Measurements from ENCODE around the gene MINAR2.

The MINAR2 gene

DNA sequence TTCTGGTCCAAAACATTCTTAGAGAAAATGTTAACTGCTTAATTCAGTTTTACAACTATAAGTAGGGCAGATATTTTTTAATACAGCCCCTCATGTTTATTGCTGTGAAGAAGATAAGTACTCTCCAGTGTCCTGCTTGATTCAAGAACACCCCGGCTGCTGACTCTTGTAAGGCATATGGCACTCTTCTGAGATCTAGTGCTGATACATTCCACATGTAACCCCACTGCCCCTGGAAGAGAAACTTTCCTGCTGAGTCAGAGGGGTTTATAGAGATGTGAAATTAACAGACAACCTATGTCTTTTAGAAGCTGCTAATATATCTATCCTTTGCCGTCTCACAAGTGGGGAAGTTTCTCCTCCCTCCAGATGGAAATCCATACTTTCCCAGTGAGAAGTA lies 1.0 kb upstream of the MINAR2 start:
- Histone ChIP-seq H3K9me3 (replicated peaks; ENCODE audit: low read length) (no peaks in the 10 kb centered on the region), H3K4me3 (ENCODE audit: low read length) (no peak overlapping the region)

DNA sequence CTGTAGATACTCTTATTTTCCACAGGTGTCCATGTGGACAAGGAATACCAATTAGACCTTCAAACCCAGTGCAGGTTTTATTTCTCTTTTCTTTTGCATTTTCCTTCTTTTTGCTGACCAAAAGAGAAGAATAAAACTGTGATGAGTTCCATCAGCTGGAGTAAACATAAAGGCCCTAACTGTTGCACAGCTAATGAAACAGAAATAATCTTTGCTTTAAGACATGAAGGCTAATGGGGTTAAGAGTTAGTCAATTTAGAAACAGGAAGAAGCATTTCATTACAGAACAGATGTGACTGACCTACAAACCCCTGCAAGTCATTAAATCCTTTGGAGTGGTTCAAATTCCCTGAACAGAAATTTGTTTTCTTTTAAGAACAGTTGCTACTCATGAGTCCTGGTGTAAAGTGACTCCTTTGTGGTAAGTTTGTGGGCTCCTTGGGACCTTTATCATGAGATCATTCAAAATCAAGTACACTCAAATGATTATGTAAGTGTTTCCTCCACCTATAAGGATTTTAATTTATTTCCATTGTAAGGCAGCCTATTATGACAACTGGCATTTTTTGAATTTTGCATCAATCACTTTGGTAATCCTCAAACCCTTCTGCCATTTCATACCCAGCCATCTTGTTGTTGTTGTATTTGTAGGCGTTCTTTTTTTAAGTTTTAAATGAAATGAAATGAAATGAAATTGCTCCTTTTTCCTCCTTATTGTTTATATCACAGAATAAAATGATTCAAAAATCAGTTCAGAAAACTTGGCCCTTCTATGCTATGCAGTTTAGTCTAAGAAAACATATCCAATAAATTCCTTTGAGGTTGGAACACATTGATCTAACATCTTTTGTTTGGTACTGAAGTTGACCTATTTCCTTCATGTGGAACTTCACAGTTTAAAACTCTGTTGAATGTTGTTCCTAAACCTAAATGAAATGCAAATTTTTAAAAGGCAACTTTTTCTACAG lies 1.3 kb downstream of the MINAR2 start:
- Histone ChIP-seq H3K36me3 (ENCODE audit: insufficient read depth, low read length) (no peaks in the 10 kb centered on the region), H3K4me1 (ENCODE audit: control insufficient read depth, insufficient read depth, low read length) (peaks cover 3% of the 10 kb centered on the region), H3K27me3 (ENCODE audit: control insufficient read depth, insufficient read depth, low read length) (no peaks in the 10 kb centered on the region), H3K9ac (ENCODE audit: low read depth, low read length) (no peak overlapping the region), H3K9me3 (replicated peaks; ENCODE audit: low read length) (no peaks in the 10 kb centered on the region), H3K4me3 (ENCODE audit: low read length) (no peak overlapping the region), H3K4me2 (ENCODE audit: low read length) (no peak overlapping the region)

More for the DNA sequence above, 1.0 kb upstream of the MINAR2 start:
- H3K36me3 ChIP-seq (ENCODE audit: insufficient read depth, low read length), result no peaks in the 10 kb centered on the region
- no peaks in the 10 kb centered on the region for H3K27me3 ChIP-seq (ENCODE audit: control insufficient read depth, insufficient read depth, low read length)
- H3K9ac ChIP-seq (ENCODE audit: low read depth, low read length), result no peak overlapping the region
- no peak overlapping the region for H3K4me2 ChIP-seq (ENCODE audit: low read length)
- H3K4me1 ChIP-seq (ENCODE audit: control insufficient read depth, insufficient read depth, low read length), result peaks cover 3% of the 10 kb centered on the region

DNA sequence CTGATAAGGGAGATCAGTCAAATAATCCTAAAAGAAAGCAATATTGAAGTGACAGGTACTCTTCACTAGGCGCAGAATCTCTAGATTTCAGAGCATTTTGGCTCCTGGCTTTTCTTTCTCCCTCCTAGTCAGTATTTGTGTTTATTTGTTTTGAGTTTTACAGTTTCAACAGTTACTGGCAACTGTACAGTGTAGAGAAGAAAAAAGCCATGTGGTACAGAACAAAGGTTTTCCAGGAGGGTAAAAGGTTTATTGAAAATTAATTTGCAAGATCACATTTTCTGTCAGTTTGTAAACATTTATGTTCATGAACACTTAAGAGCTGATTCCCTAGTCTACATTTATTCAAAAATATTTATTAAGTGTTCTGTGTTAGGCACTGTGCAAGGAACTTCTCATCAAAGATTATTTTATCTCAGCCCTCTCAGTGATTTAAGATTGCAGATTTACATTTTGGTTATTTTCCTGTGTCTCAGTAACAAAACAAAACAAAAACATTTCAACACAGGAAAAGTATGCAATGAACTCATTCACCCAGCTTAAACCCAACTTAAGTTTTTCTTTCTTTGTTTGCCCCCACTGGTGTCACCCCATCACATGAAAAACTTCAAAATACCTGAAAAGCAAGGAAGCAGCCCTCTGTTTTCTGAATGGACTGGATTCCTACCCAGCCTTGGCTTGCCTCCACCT lies 12.9 kb downstream of the MINAR2 start:
- Histone ChIP-seq H3K9me3 (replicated peaks; ENCODE audit: low read length) (no peaks in the 10 kb centered on the region), H3K4me1 (ENCODE audit: control insufficient read depth, insufficient read depth, low read length) (no peaks in the 10 kb centered on the region), H3K4me2 (ENCODE audit: low read length) (no peak overlapping the region), H3K27me3 (ENCODE audit: control insufficient read depth, insufficient read depth, low read length) (no peaks in the 10 kb centered on the region), H3K4me3 (ENCODE audit: low read length) (no peak overlapping the region), H3K9ac (ENCODE audit: low read depth, low read length) (no peak overlapping the region), H3K36me3 (ENCODE audit: insufficient read depth, low read length) (no peaks in the 10 kb centered on the region)

DNA sequence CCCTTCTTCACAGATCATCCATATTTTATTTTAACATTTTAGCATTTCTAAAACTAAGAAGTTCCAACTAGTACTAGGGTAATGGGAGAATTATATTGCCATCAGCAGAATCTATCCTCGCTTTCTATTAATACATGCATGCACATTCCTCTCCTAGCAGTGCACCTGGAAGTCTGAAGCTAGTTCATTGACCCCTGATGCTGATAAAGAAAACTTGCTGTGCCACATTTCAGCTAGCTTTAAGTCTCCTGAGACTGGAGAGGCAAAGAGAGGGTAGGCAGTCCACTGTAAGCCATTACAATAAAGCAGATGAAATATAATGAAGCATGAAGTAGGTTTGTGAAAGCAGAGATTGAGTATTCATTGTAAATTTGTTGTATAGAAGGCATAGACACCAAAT lies 15.8 kb downstream of the MINAR2 start:
- H3K27me3 ChIP-seq (ENCODE audit: control insufficient read depth, insufficient read depth, low read length), result no peaks in the 10 kb centered on the region
- no peak overlapping the region for H3K9ac ChIP-seq (ENCODE audit: low read depth, low read length)
- H3K4me1 ChIP-seq (ENCODE audit: control insufficient read depth, insufficient read depth, low read length), result no peaks in the 10 kb centered on the region
- no peaks in the 10 kb centered on the region for H3K36me3 ChIP-seq (ENCODE audit: insufficient read depth, low read length)
- H3K4me3 ChIP-seq (ENCODE audit: low read length), result no peak overlapping the region
- no peak overlapping the region for H3K4me2 ChIP-seq (ENCODE audit: low read length)
- no peaks in the 10 kb centered on the region for H3K9me3 ChIP-seq (replicated peaks; ENCODE audit: low read length)

DNA sequence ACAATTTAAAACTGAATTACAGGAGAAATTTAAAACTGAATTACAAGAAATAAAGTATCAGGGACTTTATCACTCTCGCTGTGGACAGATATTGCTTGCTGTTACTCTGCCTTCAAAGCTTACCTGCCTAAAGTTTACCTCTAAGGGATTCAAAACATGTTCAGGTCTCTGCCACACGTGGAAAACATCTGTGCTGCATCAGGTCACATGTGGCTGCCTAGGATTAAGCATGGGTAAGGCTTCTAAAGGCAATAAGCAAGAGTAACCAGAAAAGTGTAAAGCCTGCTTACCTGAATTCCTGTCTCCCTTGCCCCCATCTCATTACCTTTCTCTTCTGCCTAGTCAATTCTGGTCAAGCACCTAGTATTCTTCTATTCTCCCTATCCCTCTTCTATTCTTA lies 18.9 kb downstream of the MINAR2 start:
- Histone ChIP-seq H3K4me2 (ENCODE audit: low read length) (no peak overlapping the region), H3K27me3 (ENCODE audit: control insufficient read depth, insufficient read depth, low read length) (no peaks in the 10 kb centered on the region), H3K36me3 (ENCODE audit: insufficient read depth, low read length) (no peaks in the 10 kb centered on the region), H3K4me3 (ENCODE audit: low read length) (no peak overlapping the region), H3K4me1 (ENCODE audit: control insufficient read depth, insufficient read depth, low read length) (no peaks in the 10 kb centered on the region), H3K9me3 (replicated peaks; ENCODE audit: low read length) (no peaks in the 10 kb centered on the region), H3K9ac (ENCODE audit: low read depth, low read length) (no peak overlapping the region)

DNA sequence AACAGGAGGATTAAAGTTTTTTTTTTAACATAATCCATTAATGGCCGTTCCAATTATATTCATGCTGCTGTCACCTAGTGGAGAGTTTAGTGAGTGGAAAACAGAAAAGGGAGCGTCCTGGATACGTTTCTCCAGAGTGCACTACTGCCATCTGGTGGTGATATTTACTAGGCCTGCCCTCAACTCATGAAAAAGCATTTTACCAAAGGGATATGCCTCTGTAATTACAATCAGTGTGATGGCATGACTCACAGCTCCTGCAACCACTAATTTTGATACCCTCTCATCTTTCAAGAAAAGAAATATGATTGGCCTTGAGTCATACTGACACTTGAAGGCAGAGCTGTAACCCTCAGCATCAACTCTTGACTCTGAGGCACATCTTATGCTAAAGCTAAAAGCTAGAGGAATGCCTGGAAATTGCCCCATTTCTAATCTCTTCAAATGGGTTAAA lies 20.1 kb downstream of the MINAR2 start:
- Histone ChIP-seq H3K4me1 (ENCODE audit: control insufficient read depth, insufficient read depth, low read length) (no peaks in the 10 kb centered on the region), H3K27me3 (ENCODE audit: control insufficient read depth, insufficient read depth, low read length) (no peaks in the 10 kb centered on the region), H3K4me3 (ENCODE audit: low read length) (no peak overlapping the region), H3K9me3 (replicated peaks; ENCODE audit: low read length) (no peaks in the 10 kb centered on the region), H3K9ac (ENCODE audit: low read depth, low read length) (no peak overlapping the region), H3K4me2 (ENCODE audit: low read length) (no peak overlapping the region), H3K36me3 (ENCODE audit: insufficient read depth, low read length) (no peaks in the 10 kb centered on the region)

DNA sequence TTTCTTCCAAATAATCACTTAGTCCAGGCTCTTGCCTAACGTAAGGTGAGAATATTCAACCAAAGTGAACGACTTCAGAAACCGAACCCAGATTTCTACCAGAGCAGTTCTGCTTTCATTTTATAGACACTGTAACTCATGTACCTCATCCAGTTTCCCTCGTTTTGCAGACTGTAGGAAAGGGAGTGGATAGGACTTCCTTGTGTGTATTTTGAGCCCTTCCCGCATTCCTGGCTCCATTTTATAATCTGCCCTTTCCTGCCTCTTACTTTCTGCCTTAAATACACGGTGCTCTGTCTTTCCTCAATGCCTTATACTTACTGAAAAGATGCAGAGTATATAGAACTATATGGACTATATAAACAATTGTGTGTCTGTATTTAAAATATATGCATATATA lies 20.8 kb downstream of the MINAR2 start:
- Histone ChIP-seq H3K36me3 (ENCODE audit: insufficient read depth, low read length) (no peaks in the 10 kb centered on the region), H3K4me3 (ENCODE audit: low read length) (no peak overlapping the region), H3K9me3 (replicated peaks; ENCODE audit: low read length) (no peaks in the 10 kb centered on the region), H3K27me3 (ENCODE audit: control insufficient read depth, insufficient read depth, low read length) (no peaks in the 10 kb centered on the region), H3K4me1 (ENCODE audit: control insufficient read depth, insufficient read depth, low read length) (no peaks in the 10 kb centered on the region), H3K4me2 (ENCODE audit: low read length) (no peak overlapping the region), H3K9ac (ENCODE audit: low read depth, low read length) (no peak overlapping the region)

DNA sequence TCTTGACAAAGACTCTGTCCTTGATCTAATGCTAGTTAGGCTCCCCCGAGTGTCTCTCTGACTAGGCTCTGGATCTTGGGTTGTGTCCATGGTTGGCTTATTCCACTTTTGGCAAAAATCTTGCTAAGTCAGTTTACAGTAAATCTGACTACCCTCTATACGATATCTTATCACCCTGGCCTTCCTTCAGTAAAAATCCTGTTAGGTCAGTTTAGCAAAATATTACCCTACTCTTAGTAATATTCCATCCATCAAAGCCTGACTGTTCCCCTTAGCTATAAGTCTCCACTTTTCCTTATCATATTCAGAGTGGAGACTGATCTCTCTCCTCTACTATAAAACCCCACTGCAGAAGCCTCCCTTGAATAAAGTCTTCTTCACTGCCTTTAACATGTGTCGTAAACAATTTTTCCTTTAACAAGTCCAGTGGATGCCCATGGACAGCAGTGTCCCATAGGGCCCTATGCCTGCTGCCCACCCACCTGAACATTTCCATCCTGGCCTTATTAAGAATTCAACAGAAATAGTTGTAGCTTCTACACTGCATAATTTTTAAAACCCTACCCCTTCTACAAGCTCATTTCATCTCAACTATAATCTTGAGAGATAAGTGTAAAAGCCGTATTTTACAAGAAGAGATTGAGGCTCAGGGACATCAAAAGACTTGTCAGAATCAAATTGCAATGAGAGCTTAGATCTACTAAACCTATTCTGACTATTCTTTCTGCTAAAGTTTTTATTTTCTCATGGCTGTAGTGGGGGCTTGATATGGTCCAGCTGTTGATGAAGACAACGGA lies 22.3 kb downstream of the MINAR2 start:
- H3K27me3 ChIP-seq (ENCODE audit: control insufficient read depth, insufficient read depth, low read length), result no peaks in the 10 kb centered on the region
- no peaks in the 10 kb centered on the region for H3K9me3 ChIP-seq (replicated peaks; ENCODE audit: low read length)
- H3K4me3 ChIP-seq (ENCODE audit: low read length), result no peak overlapping the region
- no peak overlapping the region for H3K9ac ChIP-seq (ENCODE audit: low read depth, low read length)
- H3K4me1 ChIP-seq (ENCODE audit: control insufficient read depth, insufficient read depth, low read length), result no peaks in the 10 kb centered on the region
- H3K4me2 ChIP-seq (ENCODE audit: low read length), result no peak overlapping the region
- no peaks in the 10 kb centered on the region for H3K36me3 ChIP-seq (ENCODE audit: insufficient read depth, low read length)

DNA sequence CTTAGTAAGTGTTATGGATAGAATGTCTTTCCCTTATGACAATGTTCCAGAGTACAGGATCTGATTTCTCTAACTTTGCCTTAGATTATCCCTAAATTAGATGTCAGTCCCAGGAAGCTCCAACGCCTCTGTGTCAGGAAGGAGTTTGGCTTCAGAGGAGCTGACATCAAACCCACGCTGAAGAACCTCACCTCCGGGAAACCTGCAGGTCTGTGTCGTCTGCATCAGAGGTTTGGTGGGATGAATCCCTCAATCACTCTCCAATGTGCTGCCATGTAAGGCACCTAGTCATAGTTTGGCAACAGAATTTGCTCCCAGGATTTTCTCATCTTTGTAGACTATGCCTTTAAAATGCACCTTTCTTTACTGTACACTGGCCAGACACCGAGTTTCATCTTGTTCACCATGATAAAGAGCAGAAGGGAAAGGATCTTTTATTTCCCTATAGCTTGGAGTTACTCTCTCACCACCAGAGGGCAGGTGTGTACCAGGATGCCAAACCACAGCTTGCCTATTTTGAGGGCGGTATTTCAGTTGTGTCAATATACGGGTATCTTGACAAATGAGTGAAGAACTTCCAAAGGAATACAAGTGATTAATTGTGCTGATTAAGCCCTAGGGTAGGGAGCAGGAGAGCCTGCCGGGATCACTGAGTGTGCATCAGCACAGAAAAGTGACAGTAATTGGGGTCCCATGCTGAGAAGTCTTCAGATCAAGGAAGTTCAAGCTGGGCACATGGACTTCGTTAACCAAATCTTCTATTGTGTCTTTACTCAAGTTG lies 23.4 kb downstream of the MINAR2 start:
- H3K9me3 ChIP-seq (replicated peaks; ENCODE audit: low read length), result no peaks in the 10 kb centered on the region
- H3K4me2 ChIP-seq (ENCODE audit: low read length), result peak overlapping the region; percentile 45
- no peak overlapping the region for H3K9ac ChIP-seq (ENCODE audit: low read depth, low read length)
- H3K4me3 ChIP-seq (ENCODE audit: low read length), result no peak overlapping the region
- no peaks in the 10 kb centered on the region for H3K27me3 ChIP-seq (ENCODE audit: control insufficient read depth, insufficient read depth, low read length)
- H3K4me1 ChIP-seq (ENCODE audit: control insufficient read depth, insufficient read depth, low read length), result no peaks in the 10 kb centered on the region
- no peaks in the 10 kb centered on the region for H3K36me3 ChIP-seq (ENCODE audit: insufficient read depth, low read length)

DNA sequence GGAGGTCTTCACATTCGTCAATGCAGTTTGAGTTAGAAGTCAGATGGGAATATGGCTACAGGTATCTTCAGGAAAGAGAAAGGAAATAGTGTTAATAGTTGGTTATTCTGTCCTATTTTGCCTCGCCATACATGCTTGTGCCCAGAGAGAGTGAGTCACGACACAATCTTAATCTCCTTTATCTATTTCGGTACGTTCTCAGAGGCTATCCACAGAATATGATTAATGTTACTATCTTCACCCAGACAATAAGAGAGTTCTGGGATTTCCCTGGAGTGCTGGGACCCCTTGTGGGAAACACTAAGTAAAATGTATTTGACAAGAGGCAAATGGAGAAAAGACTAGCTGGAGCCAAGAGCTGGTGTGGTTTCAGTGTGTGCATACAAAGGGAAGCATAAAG lies 25.5 kb downstream of the MINAR2 start:
- Histone ChIP-seq H3K9me3 (replicated peaks; ENCODE audit: low read length) (no peaks in the 10 kb centered on the region), H3K4me2 (ENCODE audit: low read length) (no peak overlapping the region), H3K4me3 (ENCODE audit: low read length) (no peak overlapping the region), H3K9ac (ENCODE audit: low read depth, low read length) (no peak overlapping the region), H3K36me3 (ENCODE audit: insufficient read depth, low read length) (no peaks in the 10 kb centered on the region), H3K4me1 (ENCODE audit: control insufficient read depth, insufficient read depth, low read length) (no peaks in the 10 kb centered on the region), H3K27me3 (ENCODE audit: control insufficient read depth, insufficient read depth, low read length) (no peaks in the 10 kb centered on the region)

DNA sequence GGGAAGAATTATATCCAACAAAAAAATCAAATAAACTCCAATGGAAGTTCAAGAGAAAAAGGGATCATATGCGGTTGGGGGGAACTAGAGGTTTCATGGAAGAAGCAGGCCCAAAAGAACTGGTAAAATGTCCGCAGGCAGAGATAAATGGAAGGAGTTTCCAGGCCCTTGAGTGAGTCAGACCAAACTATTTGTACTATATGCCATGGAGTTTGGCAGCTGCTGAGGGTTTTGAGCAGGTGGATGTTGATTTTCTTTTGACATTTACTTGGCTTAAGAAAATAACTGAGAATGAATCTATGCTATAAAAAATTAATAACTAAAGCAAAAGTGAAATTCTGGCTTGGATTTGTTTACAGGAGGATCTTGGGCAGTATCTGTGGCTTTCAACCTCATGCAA lies 33.7 kb downstream of the MINAR2 start:
- Histone ChIP-seq H3K9me3 (replicated peaks; ENCODE audit: low read length) (no peaks in the 10 kb centered on the region), H3K27me3 (ENCODE audit: control insufficient read depth, insufficient read depth, low read length) (no peaks in the 10 kb centered on the region), H3K4me2 (ENCODE audit: low read length) (no peak overlapping the region), H3K4me1 (ENCODE audit: control insufficient read depth, insufficient read depth, low read length) (no peaks in the 10 kb centered on the region), H3K4me3 (ENCODE audit: low read length) (no peak overlapping the region), H3K9ac (ENCODE audit: low read depth, low read length) (no peak overlapping the region), H3K36me3 (ENCODE audit: insufficient read depth, low read length) (no peaks in the 10 kb centered on the region)
